Measurements from ENCODE around the gene TNRC6B. TPM values are rescaled to one million over a fixed set of nuclear protein-coding genes. Genes with fewer than 3 reads are reported as not detected.

Gene TNRC6B
- total RNA-seq, 1 experiment from 2014 or later: 44.6 TPM

DNA sequence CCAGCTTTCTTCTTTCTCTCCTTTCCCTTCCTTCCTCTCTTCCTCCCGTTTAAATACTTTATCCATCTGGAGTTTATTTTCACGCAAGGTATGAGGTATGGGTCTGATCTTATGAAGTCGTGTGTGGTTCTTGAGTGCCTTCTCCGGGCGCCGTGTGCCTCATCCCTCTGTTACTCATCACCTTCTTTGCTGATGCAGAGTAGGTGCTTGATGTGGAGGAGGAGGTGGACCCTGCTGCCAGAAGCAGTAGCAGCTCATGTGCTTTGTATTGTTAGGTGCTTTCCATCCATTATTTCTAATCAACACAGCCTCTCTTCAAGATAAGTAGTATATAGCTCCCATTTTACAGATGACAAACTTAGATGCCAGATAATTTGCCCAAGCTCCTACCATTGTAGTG, 47.0 kb downstream of the TNRC6B start:
- CTCF ChIA-PET: no interaction called here
- Mint-ChIP-seq H3K4me3 (ENCODE audit: low read depth, unreplicated experiment) (no peak overlapping the region), H3K36me3 (ENCODE audit: insufficient read depth, unreplicated experiment) (no peaks in the 10 kb centered on the region), H3K9me3 (ENCODE audit: low read depth, unreplicated experiment) (no peaks in the 10 kb centered on the region), H3K27me3 (ENCODE audit: unreplicated experiment) (no peaks in the 10 kb centered on the region), H3K27ac (ENCODE audit: unreplicated experiment) (no peak overlapping the region), H3K4me1 (ENCODE audit: low read depth, unreplicated experiment) (peaks cover 14% of the 10 kb centered on the region)
- no peak for TF ChIP-seq CTCF (IDR thresholded peaks at IDR 0.05; ENCODE audit: unreplicated experiment)
- intact Hi-C loops (cut with micrococcal nuclease; ENCODE audit: unreplicated experiment): no loop called here
- DNase-seq: no peak
- BruUV-seq (replicated peaks): no TSS peak

DNA sequence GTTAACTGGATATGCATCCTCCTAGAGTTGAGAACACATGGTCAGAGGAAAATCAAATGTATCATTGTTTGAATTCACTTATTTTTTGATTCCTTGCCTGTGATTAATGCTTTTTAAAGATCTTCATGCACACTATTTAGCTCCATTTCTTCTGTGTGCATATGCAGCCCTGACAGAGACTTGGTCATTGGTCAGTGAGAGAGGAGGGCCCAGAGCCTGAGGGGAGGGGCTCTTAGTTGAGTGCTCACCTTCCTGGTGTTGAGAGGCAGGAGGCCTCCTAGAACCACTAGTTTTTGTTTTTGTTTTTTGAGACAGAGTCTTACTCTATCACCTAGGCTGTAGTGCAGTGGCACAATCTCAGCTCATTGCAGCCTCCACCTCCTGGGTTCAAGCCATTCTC, 48.9 kb downstream of the TNRC6B start:
- TF ChIP-seq CTCF (IDR thresholded peaks at IDR 0.05; ENCODE audit: unreplicated experiment): no peak
- Mint-ChIP-seq H3K36me3 (ENCODE audit: insufficient read depth, unreplicated experiment) (no peaks in the 10 kb centered on the region), H3K27me3 (ENCODE audit: unreplicated experiment) (no peaks in the 10 kb centered on the region), H3K9me3 (ENCODE audit: low read depth, unreplicated experiment) (no peaks in the 10 kb centered on the region), H3K4me3 (ENCODE audit: low read depth, unreplicated experiment) (no peak overlapping the region), H3K27ac (ENCODE audit: unreplicated experiment) (no peak overlapping the region), H3K4me1 (ENCODE audit: low read depth, unreplicated experiment) (peaks cover 12% of the 10 kb centered on the region)
- no TSS peak for BruUV-seq (replicated peaks)
- CTCF ChIA-PET: interaction anchor here (0.6 kb wide), 1 partner anchor 16 kb away, joined by 3 read pairs; no protein-coding TSS in a partner anchor
- intact Hi-C loops (cut with micrococcal nuclease; ENCODE audit: unreplicated experiment): no loop called here
- DNase-seq: no peak

GRCh38 chr22:40231618-40232313, 54.0 kb downstream of the TNRC6B start:
- no peaks in the 10 kb centered on the region for H3K27me3 Mint-ChIP-seq (ENCODE audit: unreplicated experiment)
- BruUV-seq (replicated peaks): no TSS peak
- H3K9me3 Mint-ChIP-seq (ENCODE audit: low read depth, unreplicated experiment): no peaks in the 10 kb centered on the region
- CTCF ChIA-PET: no interaction called here
- intact Hi-C loops (cut with micrococcal nuclease; ENCODE audit: unreplicated experiment): no loop called here
- DNase-seq: no peak
- no peak for TF ChIP-seq CTCF (IDR thresholded peaks at IDR 0.05; ENCODE audit: unreplicated experiment)
- no peaks in the 10 kb centered on the region for H3K36me3 Mint-ChIP-seq (ENCODE audit: insufficient read depth, unreplicated experiment)
- H3K4me3 Mint-ChIP-seq (ENCODE audit: low read depth, unreplicated experiment): no peak overlapping the region
- H3K4me1 Mint-ChIP-seq (ENCODE audit: low read depth, unreplicated experiment): peaks cover 24% of the 10 kb centered on the region
- no peak overlapping the region for H3K27ac Mint-ChIP-seq (ENCODE audit: unreplicated experiment)

DNA sequence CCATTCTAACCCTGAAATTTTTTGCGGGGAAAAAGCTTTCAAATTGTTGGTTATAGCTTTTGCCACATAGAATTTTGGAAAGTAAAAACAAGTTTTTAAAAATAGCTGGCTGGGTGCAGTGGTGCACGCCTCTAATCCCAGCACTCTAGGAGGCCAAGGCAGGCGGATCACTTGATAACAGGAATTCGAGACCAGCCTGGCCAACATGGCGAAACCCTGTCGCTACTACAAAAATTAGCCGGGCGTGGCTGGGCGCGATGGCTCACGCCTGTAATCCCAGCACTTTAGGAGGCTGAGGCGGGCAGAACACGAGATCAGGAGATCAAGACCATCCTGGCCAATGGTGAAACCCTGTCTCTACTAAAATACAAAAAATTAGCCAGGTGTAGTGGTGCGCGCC, 54.9 kb downstream of the TNRC6B start:
- Mint-ChIP-seq H3K4me3 (ENCODE audit: low read depth, unreplicated experiment) (no peak overlapping the region), H3K27me3 (ENCODE audit: unreplicated experiment) (no peaks in the 10 kb centered on the region), H3K4me1 (ENCODE audit: low read depth, unreplicated experiment) (peaks cover 28% of the 10 kb centered on the region), H3K27ac (ENCODE audit: unreplicated experiment) (no peak overlapping the region), H3K36me3 (ENCODE audit: insufficient read depth, unreplicated experiment) (no peaks in the 10 kb centered on the region), H3K9me3 (ENCODE audit: low read depth, unreplicated experiment) (no peaks in the 10 kb centered on the region)
- no peak for DNase-seq
- CTCF ChIA-PET: no interaction called here
- TF ChIP-seq CTCF (IDR thresholded peaks at IDR 0.05; ENCODE audit: unreplicated experiment): no peak
- intact Hi-C loops (cut with micrococcal nuclease; ENCODE audit: unreplicated experiment): no loop called here
- no TSS peak for BruUV-seq (replicated peaks)
